Measurements from ENCODE around the gene EFHD1. TPM values are rescaled to one million over a fixed set of nuclear protein-coding genes. Genes with fewer than 3 reads are reported as not detected.

Gene EFHD1
- total RNA-seq, 6 experiments from 2014 or later = 2.0 to 3.4 (median 2.9) TPM

- peaks cover 5% of the 10 kb centered on the region for H3K27me3 Mint-ChIP-seq (ENCODE audit: insufficient read depth)
- DNase-seq = peak; percentile 35
- H3K4me3 Mint-ChIP-seq = no peak overlapping the region
- peaks cover 22% of the 10 kb centered on the region for H3K4me1 Mint-ChIP-seq (ENCODE audit: low read depth)
- H3K27ac Mint-ChIP-seq = peak overlapping the region; percentile 2; the same call in 1 of the 2 replicates
- no peak for TF ChIP-seq CTCF (IDR thresholded peaks at IDR 0.05)
- peaks cover 8% of the 10 kb centered on the region for H3K36me3 Mint-ChIP-seq (ENCODE audit: low read depth)
- H3K9me3 Mint-ChIP-seq = no peaks in the 10 kb centered on the region
These were observed 44.5 kb upstream of the EFHD1 start for GRCh38 chr2:232588680-232589585.

GRCh38 chr2:232592772-232593395 lies 40.5 kb upstream of the EFHD1 start:
- peak; percentile 96 for DNase-seq
- TF ChIP-seq CTCF (IDR thresholded peaks at IDR 0.05) = peak; percentile 61
- no peaks in the 10 kb centered on the region for H3K36me3 Mint-ChIP-seq (ENCODE audit: low read depth)
- peaks cover 9% of the 10 kb centered on the region for H3K27me3 Mint-ChIP-seq (ENCODE audit: insufficient read depth)
- H3K9me3 Mint-ChIP-seq = no peaks in the 10 kb centered on the region
- H3K27ac Mint-ChIP-seq = peak overlapping the region; percentile 97
- peaks cover 22% of the 10 kb centered on the region for H3K4me1 Mint-ChIP-seq (ENCODE audit: low read depth)
- peak overlapping the region; percentile 44; the same call in 1 of the 2 replicates for H3K4me3 Mint-ChIP-seq

- Mint-ChIP-seq H3K27me3 (ENCODE audit: insufficient read depth) (peaks cover 9% of the 10 kb centered on the region), H3K36me3 (ENCODE audit: low read depth) (no peaks in the 10 kb centered on the region), H3K27ac (peak overlapping the region; percentile 97; the same call in 1 of the 2 replicates), H3K9me3 (no peaks in the 10 kb centered on the region), H3K4me1 (ENCODE audit: low read depth) (peaks cover 17% of the 10 kb centered on the region), H3K4me3 (no peak overlapping the region)
- DNase-seq = no peak
- TF ChIP-seq CTCF (IDR thresholded peaks at IDR 0.05) = no peak
These were observed 39.4 kb upstream of the EFHD1 start for GRCh38 chr2:232593982-232594381.

GRCh38 chr2:232597362-232598079 lies 35.9 kb upstream of the EFHD1 start:
- Mint-ChIP-seq H3K4me3 (no peak overlapping the region), H3K36me3 (ENCODE audit: low read depth) (no peaks in the 10 kb centered on the region), H3K9me3 (no peaks in the 10 kb centered on the region), H3K27me3 (ENCODE audit: insufficient read depth) (peaks cover 7% of the 10 kb centered on the region), H3K27ac (no peak overlapping the region), H3K4me1 (ENCODE audit: low read depth) (peaks cover 12% of the 10 kb centered on the region)
- DNase-seq = no peak
- no peak for TF ChIP-seq CTCF (IDR thresholded peaks at IDR 0.05)

GRCh38 chr2:232598293-232598692 lies 35.1 kb upstream of the EFHD1 start:
- peaks cover 4% of the 10 kb centered on the region for H3K4me1 Mint-ChIP-seq (ENCODE audit: low read depth)
- no peak for DNase-seq
- H3K4me3 Mint-ChIP-seq = no peak overlapping the region

More at GRCh38 chr2:232598293-232598692, 35.1 kb upstream of the EFHD1 start:
- Mint-ChIP-seq H3K27me3 (ENCODE audit: insufficient read depth) (peaks cover 9% of the 10 kb centered on the region), H3K27ac (no peak overlapping the region), H3K9me3 (no peaks in the 10 kb centered on the region), H3K36me3 (ENCODE audit: low read depth) (no peaks in the 10 kb centered on the region)
- no peak for TF ChIP-seq CTCF (IDR thresholded peaks at IDR 0.05)

All from HFFc6 (cell line).